GM18508 (cell line): ENCODE data around the gene MARCO.
"Not testable (repeated sequence)": the region's sequence is repeated elsewhere in the genome, so short reads cannot be mapped to it uniquely, and the experiment has no call there.

Experiments used
- ATAC-seq: cut with Tn5 transposase; IDR thresholded peaks from one replicate; pipeline ENCODE4 v1.9.1; 2021; ENCODE audit warnings: moderate number of reproducible peaks; ENCODE audit not compliant: insufficient read depth, unreplicated experiment

MARCO gene

DNA sequence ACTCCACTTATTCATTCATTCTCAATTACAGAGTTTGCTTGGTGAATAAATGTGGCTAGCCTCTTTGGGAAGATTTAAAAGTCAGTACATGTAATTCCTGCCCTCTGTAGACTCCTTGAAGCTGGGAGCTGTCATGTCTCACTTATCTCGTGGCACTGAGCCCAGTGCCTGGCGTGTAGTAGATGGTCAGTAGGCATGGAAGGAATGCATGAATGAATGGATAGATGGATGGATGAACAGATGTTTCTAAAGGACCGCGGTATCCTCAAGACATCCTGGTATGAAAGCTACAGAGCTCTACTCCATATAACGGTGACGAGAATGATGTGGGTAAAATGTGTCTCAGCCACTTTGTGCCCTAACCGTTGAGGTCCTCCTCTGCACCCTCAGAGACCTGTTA is 83.0 kb downstream of the MARCO start:
- ATAC-seq: no peak

DNA sequence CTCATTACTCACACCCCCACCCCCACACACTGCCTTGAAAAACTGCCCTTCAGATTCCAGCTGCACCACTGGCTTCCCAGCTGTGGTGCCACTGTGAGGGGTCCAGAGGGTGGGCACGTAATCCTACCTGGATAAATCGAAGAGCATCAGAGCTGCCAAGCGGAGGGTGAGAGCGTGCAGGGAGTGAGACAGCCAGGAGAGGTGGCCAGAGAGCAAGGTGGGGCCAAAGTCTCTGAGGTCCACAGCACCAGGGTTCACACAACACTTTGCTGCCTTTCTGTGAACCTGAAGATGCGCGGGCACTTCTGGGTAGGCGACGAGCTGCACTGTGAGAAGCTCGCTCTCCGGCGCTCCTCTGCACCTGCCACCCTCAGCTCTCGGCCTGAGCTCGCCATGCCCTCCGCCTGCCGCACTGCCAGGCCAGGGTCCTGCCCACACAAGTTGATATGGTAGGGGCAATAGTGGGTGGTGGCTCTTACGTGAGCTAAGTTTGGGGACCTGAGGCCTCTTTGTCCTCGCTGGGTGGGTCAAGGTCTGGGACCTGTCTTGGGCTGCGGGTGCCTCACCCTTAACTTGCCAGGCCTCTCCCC is 83.9 kb downstream of the MARCO start:
- no peak for ATAC-seq

- no peak for ATAC-seq
Measured at GRCh38 chr2:119026890-119027289, 84.9 kb downstream of the MARCO start.

DNA sequence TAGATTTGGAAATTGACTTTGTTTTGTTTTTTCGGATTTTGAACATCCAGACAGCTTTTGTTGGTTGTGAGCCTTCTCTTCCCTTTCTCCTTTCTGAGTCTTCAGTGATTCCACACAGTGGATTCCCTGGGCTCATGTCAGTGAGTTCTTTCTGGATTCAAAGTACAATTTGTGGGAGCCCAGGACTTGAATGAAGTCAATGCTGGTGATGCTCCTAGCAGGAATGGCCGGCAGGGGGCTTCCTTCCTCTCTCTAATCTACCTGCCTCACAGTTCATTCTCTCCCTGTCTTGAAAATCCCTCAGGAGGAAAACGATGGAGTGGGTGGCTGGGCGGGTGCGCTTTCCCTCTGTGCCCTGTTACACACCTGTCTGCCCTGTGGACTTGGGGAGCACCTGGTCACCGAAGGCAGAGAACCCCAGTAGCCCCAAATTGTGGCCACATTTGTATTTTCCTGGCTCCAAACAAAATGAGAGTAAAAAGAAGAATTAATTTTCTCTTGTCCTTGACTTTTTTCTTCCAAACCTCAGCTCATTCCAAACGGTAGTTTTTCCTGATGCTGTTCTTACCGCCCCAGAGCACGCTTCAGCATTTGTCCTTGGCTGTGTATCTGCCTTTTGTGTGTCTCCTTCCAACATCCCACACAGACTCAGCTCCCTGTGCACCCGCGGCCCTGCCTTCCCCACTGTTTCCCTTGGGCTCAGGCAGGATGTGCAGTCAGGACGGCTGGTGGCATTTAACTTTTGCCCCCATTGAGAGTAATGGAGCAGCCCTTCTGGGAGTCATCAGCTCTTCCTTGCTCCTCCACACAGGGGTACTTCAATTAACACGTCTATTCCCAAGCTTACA is 86.6 kb downstream of the MARCO start:
- no peak for ATAC-seq

DNA sequence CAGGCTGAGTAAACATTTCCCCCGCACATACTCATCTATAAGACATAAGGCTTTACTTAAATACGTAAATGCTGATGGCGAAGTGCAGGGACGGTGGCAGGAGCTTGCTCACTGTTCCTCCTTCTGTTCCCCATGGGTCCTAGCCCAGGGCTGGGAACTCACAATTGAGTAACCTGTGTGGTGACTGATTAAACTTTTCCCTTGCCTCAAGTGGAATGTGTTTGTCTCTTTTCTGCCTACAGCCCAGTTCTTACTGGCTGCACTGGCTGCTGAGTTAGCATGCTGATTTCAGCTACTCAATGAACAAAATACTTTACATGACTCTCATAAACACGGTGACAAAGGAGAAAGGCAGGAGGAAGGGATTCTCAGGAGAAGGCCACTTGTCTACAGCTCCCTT is 87.3 kb downstream of the MARCO start:
- no peak for ATAC-seq

DNA sequence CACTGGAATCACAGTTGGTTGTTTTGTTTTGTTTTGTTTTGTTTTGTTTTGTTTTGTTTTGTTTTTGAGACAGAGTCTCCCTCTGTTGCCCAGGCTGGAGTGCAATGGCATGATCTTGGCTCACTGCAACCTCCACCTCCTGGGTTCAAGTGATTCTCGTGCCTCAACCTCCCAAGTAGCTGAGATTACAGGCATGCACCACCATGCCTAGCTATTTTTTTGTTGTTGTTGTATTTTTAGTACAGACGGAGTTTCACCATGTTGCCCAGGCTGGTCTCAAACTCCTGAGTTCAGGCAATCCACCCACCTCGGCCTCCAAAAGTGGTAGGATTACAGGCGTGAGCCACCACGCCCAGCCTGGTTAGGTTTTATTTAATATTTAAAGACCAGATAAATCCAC is 95.9 kb downstream of the MARCO start:
- not testable (repeated sequence) for ATAC-seq

DNA sequence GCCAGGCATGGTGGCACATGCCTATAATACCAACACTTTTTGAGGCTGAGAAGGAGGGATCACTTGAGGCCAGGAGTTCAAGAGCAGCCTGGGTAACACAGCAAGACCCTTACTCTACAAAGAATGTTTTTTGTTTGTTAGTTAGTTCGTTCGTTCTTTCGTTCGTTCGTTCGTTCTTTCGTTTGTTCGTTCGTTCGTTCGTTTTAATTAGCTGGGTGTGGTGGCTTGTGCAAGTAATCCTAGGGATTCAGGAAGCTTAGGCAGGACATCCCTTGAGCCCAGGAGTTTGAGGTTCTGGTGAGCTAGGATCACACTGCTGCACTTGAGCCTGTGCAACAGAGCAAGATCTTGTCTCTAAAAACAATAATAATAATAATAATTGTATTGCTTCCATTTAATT is 98.7 kb downstream of the MARCO start:
- no peak for ATAC-seq
